H1 (cell line): Measurements from ENCODE around the gene NIPAL1. TPM values are rescaled to one million over a fixed set of nuclear protein-coding genes. Genes with fewer than 3 reads are reported as not detected.

Experiments used
- ASH2L ChIP-seq: fragments of 200-600, 300-600 bp; sonication (generic); IDR thresholded peaks from one replicate; pipeline ENCODE4 v1.7.1; 2017; ENCODE audit warnings: low read length
- BCL11A ChIP-seq, 2 experiments: IDR thresholded peaks; one replicate each; pipeline ENCODE4 v1.6.1; 2011; ENCODE audit warnings: low read depth in 2 of 2, low read length in 2 of 2, mild to moderate bottlenecking in 2 of 2
- CTBP2 ChIP-seq: IDR thresholded peaks from 2 replicates; pipeline ENCODE4 v1.7.0; 2011; ENCODE audit warnings: borderline replicate concordance, mild to moderate bottlenecking, moderate library complexity, mixed read lengths, low read length; ENCODE audit not compliant: insufficient read depth, insufficient read length
- NRF1 ChIP-seq: IDR thresholded peaks from 2 replicates; pipeline ENCODE4 v1.6.1; 2011; ENCODE audit warnings: mild to moderate bottlenecking, low read depth, low read length, improper control_type of control experiment
- POU5F1 ChIP-seq: IDR thresholded peaks from 2 replicates; pipeline ENCODE4 v1.6.1; 2011; ENCODE audit warnings: low read depth, mild to moderate bottlenecking, low read length, moderate library complexity
- RFX5 ChIP-seq: IDR thresholded peaks from 2 replicates; pipeline ENCODE4 v1.6.1; 2011; ENCODE audit warnings: low read depth, low read length, improper control_type of control experiment, borderline replicate concordance
- TAF7 ChIP-seq: optimal IDR thresholded peaks from 2 replicates; pipeline ENCODE3; 2011; ENCODE audit warnings: low read depth, mild to moderate bottlenecking, inconsistent platforms, low read length, moderate library complexity, borderline replicate concordance
- polyA plus RNA-seq, 7 experiments: library from polyadenylated mRNA; depleted of rRNA in 3 of 7; stranded (reverse) in 5 of 7; unstranded in 2 of 7; fragments of >200 nt in 5 of 7; fragments of 200-250 nt in 2 of 7; gene quantifications; 1 replicate in 5 of 7; 2 replicates in 1 of 7; 4 replicates in 1 of 7; pipeline versions ENCODE4 v1.2.1 to v1.2.3, GENCODE V29; 2011 to 2013; ENCODE audit warnings: missing spikeins in 2 of 7, mixed read lengths in 2 of 7
- total RNA-seq: library from RNA; stranded (reverse); fragmentation: NEBNext Ultra II Directional; extraction: Animal tissue kit (Norgen Biotek cat#: 25700); gene quantifications from 2 replicates; pipeline ENCODE4 v1.2.1, GENCODE V29; 2021
- TF ChIP-seq, protein P1 (sequence below): fragments of 300-600 bp; sonication (generic); IDR thresholded peaks from 2 replicates; pipeline ENCODE4 v1.7.1; 2012; ENCODE audit warnings: low read length, moderate library complexity, mild to moderate bottlenecking, inconsistent platforms; ENCODE audit not compliant: insufficient replicate concordance

NIPAL1 gene
- total and polyA plus RNA-seq, 2 of the 8 experiments (the other 6 are each of a cell fraction or from before 2014, with no cell fraction given), result 1.4 to 4.9 TPM

DNA sequence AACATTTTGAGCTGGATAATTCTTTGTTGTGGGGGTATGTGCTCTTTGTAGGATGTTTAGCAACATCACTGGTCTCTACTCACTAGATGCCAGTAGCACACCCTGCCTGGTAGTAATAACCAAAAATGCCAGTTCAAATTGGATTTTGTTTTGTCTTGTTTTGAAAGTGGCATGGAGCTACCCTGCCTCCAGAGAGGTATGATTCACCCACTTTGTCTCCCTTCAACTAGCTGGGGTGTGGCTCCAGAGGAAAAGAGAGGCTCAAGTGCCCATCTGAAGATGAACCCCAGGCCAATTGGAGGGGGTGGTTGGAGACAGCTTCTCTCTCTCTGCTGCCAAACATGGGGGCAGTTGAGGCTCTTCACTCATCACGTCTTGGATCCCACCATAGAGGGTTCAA lies 34.5 kb downstream of the NIPAL1 start (continued):
- TF ChIP-seq CTBP2 (no peak), ASH2L (no peak), POU5F1 (no peak), RFX5 (no peak), BCL11A (IDR thresholded peaks at IDR 0.05; ENCODE audit: low read depth in 2 of 2, low read length in 2 of 2) (no peak), NRF1 (no peak), TAF7 (no peak)
- TF ChIP-seq, protein P1, sequence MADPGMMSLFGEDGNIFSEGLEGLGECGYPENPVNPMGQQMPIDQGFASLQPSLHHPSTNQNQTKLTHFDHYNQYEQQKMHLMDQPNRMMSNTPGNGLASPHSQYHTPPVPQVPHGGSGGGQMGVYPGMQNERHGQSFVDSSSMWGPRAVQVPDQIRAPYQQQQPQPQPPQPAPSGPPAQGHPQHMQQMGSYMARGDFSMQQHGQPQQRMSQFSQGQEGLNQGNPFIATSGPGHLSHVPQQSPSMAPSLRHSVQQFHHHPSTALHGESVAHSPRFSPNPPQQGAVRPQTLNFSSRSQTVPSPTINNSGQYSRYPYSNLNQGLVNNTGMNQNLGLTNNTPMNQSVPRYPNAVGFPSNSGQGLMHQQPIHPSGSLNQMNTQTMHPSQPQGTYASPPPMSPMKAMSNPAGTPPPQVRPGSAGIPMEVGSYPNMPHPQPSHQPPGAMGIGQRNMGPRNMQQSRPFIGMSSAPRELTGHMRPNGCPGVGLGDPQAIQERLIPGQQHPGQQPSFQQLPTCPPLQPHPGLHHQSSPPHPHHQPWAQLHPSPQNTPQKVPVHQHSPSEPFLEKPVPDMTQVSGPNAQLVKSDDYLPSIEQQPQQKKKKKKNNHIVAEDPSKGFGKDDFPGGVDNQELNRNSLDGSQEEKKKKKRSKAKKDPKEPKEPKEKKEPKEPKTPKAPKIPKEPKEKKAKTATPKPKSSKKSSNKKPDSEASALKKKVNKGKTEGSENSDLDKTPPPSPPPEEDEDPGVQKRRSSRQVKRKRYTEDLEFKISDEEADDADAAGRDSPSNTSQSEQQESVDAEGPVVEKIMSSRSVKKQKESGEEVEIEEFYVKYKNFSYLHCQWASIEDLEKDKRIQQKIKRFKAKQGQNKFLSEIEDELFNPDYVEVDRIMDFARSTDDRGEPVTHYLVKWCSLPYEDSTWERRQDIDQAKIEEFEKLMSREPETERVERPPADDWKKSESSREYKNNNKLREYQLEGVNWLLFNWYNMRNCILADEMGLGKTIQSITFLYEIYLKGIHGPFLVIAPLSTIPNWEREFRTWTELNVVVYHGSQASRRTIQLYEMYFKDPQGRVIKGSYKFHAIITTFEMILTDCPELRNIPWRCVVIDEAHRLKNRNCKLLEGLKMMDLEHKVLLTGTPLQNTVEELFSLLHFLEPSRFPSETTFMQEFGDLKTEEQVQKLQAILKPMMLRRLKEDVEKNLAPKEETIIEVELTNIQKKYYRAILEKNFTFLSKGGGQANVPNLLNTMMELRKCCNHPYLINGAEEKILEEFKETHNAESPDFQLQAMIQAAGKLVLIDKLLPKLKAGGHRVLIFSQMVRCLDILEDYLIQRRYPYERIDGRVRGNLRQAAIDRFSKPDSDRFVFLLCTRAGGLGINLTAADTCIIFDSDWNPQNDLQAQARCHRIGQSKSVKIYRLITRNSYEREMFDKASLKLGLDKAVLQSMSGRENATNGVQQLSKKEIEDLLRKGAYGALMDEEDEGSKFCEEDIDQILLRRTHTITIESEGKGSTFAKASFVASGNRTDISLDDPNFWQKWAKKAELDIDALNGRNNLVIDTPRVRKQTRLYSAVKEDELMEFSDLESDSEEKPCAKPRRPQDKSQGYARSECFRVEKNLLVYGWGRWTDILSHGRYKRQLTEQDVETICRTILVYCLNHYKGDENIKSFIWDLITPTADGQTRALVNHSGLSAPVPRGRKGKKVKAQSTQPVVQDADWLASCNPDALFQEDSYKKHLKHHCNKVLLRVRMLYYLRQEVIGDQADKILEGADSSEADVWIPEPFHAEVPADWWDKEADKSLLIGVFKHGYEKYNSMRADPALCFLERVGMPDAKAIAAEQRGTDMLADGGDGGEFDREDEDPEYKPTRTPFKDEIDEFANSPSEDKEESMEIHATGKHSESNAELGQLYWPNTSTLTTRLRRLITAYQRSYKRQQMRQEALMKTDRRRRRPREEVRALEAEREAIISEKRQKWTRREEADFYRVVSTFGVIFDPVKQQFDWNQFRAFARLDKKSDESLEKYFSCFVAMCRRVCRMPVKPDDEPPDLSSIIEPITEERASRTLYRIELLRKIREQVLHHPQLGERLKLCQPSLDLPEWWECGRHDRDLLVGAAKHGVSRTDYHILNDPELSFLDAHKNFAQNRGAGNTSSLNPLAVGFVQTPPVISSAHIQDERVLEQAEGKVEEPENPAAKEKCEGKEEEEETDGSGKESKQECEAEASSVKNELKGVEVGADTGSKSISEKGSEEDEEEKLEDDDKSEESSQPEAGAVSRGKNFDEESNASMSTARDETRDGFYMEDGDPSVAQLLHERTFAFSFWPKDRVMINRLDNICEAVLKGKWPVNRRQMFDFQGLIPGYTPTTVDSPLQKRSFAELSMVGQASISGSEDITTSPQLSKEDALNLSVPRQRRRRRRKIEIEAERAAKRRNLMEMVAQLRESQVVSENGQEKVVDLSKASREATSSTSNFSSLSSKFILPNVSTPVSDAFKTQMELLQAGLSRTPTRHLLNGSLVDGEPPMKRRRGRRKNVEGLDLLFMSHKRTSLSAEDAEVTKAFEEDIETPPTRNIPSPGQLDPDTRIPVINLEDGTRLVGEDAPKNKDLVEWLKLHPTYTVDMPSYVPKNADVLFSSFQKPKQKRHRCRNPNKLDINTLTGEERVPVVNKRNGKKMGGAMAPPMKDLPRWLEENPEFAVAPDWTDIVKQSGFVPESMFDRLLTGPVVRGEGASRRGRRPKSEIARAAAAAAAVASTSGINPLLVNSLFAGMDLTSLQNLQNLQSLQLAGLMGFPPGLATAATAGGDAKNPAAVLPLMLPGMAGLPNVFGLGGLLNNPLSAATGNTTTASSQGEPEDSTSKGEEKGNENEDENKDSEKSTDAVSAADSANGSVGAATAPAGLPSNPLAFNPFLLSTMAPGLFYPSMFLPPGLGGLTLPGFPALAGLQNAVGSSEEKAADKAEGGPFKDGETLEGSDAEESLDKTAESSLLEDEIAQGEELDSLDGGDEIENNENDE, result no peak
